ENCODE measurements around the gene GINS2.

GRCh38 chr16:85719605-85720301, 31.0 kb upstream of the GINS2 start:
- TF ChIP-seq CTCF (conservative IDR thresholded peaks at IDR 0.05; ENCODE audit: low read depth, low read length) (no peak), EZH2 (IDR thresholded peaks at IDR 0.05; ENCODE audit: borderline replicate concordance, low read depth, low read length, poor library complexity, severe bottlenecking) (no peak)

Measured in A673 (cell line).